Measurements from ENCODE around the gene CRIP3.
"Not testable (repeated sequence)": the region's sequence is repeated elsewhere in the genome, so short reads cannot be mapped to it uniquely, and the experiment has no call there.

GRCh38 chr6:43351951-43352350 lies 43.3 kb upstream of the CRIP3 start:
- not testable (repeated sequence) for TF ChIP-seq EZH2 (IDR thresholded peaks at IDR 0.05; ENCODE audit: borderline replicate concordance, low read length); CTCF (IDR thresholded peaks at IDR 0.05; ENCODE audit: low read length)

Data from OCI-LY1 (cell line).